Measurements from ENCODE around the gene MPPED1.

DNA sequence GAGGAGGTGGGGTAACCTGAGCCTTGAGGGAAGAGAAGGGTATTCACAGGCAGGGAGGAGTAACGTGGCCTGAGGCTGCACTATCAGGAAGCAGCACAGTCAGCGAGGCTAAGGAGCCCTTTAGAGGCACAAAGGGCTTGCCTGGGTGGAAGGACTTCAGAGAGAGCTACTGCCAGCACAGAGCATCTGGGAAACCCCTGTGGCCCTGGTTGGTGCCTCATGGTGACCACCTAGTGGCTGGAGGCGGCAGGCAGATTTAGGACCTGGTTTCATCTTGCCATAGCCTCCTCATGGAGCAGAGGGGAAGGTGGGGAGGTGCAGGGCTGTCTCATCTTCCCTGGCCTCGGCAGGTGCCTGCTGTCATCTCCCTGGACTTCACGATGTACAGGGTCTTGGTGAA is 64.5 kb downstream of the MPPED1 start:
- no peak for TF ChIP-seq CTCF (conservative IDR thresholded peaks at IDR 0.05)
- no peak for TF ChIP-seq ZFX (IDR thresholded peaks at IDR 0.05)

Measured in C4-2B (cell line).